GM10847 (cell line): ENCODE results near the gene CYP20A1.

Experiments used
- POLR2A ChIP-seq: IDR thresholded peaks from 2 replicates; pipeline ENCODE4 v1.6.1; 2011; ENCODE audit not compliant: insufficient read length; ENCODE audit errors: extremely low read depth

CYP20A1 gene, protein sequence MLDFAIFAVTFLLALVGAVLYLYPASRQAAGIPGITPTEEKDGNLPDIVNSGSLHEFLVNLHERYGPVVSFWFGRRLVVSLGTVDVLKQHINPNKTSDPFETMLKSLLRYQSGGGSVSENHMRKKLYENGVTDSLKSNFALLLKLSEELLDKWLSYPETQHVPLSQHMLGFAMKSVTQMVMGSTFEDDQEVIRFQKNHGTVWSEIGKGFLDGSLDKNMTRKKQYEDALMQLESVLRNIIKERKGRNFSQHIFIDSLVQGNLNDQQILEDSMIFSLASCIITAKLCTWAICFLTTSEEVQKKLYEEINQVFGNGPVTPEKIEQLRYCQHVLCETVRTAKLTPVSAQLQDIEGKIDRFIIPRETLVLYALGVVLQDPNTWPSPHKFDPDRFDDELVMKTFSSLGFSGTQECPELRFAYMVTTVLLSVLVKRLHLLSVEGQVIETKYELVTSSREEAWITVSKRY

DNA sequence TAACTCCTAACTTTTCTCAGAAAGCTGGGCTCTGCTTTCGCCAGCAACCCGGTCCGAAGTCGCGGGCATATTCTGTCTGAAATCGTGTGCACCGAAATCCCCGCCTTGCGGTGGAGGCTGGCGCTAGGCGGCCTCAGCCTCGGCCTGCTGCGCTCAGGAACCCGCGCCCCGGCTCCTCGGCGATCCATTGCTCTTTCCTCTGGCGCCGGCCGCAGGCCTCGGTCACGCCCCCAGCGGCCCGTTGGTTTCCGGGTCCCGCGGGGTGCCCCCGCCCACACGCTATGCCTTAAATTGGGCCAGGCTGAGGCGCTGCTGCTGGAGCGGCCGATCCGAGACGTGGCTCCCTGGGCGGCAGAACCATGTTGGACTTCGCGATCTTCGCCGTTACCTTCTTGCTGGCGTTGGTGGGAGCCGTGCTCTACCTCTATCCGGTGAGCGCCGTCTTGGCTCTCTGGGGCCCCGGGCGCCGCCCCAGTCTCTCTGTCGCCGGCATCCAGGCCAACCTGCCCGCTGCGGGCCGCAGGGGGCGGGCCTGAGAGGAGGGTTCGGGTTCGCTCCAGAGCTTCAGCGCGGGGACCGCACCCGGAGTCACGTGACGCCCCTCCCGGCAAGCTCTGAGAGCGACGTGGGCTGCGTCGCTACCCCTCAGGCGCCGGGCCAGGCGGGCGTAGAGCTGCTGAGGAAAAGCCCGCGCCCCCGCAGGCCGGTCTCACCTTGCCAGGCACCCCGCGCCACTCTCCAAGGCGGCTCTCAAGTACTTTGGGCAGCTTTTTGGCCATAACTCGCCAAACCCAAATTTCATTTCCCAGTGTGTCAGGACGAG lies at the start of gene CYP20A1:
Gene CYP20A1 (plus strand): TSS at position 315 of the 823 bp plus-strand sequence. CDS start 45 bp downstream, at position 360.
- TF ChIP-seq POLR2A, result peak; percentile 96

DNA sequence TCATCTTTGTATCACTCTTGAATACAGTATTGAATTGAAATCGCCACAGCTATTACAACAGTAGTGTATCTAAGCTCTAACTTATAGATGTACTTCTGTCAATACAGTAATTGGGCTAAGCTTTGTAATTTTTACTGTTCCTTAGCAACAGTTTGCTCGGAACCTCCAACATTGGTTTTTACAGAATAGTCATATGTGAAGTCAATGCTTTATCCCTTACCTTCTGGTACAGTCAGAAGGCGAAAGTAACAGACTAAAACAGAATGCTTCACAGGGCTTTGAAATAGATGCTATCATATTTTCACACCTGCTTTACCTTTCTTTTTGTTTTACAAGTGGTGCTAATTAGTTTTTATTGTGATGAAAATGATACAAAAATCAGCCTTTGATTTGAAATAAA lies 46.9 kb upstream of the CYP20A1 start:
- no peak for TF ChIP-seq POLR2A

DNA sequence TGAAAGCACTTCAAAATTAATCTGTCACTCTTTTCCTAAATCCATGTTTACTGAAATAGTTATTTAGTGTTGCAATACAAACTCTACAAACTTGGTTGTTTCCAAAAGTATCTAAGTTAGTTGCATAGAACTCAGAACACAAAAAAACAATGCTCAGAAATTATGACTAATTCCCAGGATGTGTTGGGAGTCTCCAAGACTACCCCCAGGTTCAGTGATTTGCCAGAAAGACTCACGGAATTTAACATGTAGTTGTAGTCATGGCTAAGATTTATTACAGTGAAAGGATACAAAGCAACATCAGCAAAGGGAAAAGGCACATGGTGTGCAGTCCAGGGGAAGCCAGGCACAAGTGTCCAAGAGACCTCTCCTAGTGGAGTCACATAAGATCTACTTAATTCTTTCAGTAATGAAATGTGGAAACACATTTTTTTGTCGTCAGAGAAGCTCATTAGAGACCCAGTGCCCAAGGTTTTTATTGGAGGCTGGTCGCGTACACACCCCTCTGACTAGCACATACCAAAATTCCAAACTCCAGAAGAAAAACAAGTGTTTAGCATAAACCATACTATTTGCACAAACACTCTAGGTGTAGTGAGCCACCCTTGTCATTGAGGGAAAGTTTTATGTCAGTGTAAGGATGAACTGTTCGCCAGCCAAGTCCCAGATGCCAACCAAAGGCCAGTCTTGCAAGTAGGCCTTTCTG lies 43.3 kb upstream of the CYP20A1 start:
- TF ChIP-seq POLR2A, result no peak

DNA sequence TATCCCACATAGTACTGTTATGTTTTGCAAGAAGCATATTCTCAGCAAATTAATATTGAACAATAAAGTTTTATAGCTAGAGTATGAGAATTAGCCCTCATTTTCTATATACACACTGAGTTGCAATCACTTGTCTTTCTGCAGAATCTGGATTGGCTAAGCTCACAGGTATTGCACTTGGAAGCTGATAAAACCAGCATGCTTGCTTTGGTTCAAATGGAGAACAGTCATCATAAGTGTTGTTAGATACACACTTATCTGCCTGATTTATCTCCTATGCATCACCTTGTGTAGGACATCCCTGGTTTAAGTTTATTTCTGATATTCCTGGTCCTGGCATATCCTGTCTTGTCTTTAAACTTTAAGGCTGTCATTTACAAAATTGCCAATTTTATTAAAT lies 38.0 kb upstream of the CYP20A1 start:
- no peak for TF ChIP-seq POLR2A

DNA sequence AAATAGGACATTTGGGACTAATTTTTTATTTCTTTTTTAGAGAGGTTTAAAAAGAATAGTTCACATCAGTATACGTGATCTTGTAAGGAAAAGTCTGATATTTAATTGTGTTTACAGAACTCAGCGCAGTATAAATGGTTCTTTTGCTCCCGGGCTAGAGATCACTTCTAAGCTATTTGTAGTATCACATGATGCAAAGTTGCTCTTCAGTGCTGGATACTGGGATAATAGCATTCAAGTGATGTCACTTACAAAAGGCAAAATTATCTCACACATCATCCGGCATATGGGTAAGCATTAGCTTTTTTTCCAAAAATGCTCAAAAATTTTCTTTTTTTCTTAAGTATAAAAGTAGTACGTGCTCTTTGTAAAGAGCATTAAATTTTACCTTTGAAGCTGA lies 37.4 kb upstream of the CYP20A1 start:
- TF ChIP-seq POLR2A, result no peak

DNA sequence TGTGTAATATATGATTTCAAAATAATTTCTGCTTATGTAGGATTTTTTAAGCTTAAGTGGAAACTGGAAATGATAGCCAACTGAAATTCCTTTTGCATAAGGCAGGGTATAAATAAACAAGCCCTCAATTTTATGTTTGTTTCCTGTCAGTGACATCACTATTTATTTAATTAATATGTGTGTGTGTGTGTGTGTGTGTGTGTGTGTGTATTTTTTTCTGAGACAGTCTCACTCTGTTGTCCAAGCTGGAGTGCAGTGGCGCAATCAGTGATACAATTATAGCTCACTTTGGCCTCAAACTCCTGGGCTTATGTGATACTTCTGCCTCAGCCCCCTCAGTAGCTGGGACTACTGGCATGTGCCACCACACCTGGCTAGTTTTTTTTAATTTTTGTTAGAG lies 29.3 kb upstream of the CYP20A1 start:
- no peak for TF ChIP-seq POLR2A

DNA sequence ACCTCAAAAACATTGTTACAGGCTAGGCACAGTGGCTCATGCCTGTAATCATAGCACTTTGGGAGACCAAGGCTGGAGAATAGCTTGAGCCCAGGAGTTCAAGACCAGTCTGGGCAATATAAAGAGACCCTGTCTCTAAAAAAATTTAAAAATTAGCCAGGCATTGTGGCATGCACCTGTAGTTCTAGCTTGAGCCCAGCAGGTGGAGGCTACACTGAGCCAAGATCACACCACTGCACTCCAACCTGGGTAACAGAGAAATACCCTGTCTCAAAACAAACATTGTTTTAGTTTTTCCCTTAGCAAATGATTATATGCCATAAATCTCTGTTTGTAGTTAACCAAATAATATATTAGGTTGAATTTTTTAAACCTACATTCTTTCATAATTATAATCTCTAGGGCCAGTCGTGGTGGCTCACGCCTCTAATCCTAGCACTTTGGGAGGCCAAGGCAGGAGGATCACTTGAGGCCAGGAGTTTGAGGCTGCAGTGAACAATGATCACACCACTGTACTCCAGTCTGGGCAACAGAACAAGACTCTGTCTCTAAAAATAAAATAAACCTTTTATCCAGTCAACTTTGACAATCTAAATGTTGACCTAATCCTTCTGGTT lies 13.3 kb upstream of the CYP20A1 start:
- no peak for TF ChIP-seq POLR2A

DNA sequence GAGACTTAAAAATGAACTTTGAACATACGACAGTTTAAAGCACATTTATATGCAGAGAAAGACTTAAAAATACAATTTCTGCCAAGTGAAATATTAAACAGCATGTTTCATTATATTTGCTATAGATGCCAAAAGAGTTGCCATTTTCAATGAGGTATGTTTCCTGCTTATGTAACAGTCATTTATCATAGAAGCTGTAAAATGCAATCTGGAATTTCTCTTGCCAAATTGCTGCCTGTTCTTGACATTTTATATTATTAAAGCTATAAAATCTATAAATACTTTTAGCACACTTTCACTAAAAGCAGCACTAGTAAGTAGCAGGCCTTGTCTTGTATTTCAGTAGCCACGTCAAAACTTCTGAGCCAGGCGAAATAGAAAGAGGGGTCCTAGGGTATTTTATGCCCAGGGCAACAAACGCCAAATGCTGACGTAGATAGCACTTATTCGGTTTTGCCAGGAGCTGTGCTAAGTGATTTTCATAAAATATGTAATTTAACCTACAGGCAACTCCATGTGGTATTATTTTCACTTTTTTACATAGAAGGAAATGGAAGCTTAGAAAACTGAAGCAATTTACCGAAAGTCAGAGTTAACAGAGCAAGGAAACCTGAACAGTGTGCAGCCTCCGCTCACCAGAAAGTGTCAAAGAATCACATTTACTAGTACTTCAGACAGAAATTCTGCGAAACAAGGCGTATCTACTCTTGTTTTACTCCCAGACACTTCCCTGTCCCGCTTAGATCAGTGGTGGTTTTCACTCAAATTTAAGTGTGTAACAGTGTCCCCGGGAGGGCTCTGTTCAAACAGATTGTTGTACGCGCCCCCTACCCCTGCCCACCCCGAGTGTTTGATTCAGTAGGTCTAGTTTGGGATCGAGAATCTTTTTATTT lies 1.2 kb upstream of the CYP20A1 start:
- TF ChIP-seq POLR2A, result no peak

DNA sequence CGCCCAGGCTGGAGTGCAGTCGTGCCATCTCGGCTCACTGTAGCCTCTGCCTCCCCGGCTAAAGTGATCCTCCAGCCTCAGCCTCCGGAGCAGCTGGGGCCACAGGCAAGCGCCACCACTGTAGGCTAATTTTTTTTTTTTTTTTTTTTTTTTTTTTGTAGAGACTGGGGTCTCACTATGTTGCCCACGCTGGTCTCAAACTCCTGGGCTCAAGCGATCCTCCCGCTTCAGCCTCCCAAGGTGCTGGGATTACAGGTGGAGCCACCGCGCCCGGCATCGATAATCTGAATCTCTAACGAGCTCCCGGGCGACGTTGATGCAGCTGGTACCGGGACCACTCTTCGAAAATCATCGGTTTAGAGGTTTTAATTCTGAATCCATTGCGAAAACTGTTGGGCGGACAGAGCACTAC lies 520 bp upstream of the CYP20A1 start:
- no peak for TF ChIP-seq POLR2A

DNA sequence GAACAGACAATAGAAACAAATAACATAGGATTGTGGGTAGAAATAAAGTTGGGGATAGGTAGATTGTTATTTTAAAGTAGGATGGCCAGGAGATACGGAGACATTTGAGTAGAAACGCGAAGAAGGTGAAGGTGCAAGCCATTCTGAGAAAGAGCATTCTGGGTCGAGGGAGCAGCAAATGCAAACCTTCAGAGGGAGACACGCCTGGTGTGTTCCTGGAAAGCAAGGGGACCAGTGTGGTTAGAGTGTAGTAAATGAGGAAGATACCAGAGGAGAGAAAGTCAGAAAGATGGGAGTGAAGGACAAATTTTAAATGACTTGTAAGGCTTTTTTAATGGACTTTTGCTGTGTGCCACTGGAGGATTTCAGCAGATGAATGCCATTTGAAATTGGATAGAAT lies 1.7 kb downstream of the CYP20A1 start:
- TF ChIP-seq POLR2A, result no peak

DNA sequence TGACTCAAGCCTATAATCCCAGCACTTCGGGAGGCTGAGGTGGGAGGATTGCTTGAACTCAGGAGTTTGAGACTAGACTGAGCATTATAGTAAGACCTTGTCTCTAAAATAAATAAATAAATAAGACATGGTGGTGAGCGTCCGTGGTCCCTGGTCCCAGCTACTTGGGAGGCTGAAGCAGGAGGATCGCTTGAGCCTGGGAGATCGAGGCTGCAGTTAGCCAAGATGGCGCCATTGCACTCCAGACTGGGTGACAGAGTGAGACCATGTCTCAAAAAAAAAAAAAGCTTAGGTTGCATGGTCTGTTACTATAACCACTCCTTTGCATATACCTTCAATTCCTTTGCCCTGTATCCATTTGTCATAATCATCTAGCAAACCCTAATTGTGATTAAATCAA lies 3.7 kb downstream of the CYP20A1 start:
- no peak for TF ChIP-seq POLR2A

DNA sequence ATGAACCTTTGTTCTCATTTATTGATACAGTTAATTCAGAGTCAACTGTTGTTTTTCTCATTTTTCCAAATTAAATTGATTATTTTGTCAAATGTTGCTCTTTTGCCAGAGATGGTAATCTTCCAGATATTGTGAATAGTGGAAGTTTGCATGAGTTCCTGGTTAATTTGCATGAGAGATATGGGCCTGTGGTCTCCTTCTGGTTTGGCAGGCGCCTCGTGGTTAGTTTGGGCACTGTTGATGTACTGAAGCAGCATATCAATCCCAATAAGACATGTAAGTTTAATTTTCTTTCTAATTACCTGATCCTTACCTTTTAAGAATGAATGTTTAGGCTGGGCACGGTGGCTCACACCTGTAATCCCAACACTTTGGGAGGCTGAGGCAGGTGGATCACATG lies 7.8 kb downstream of the CYP20A1 start:
- TF ChIP-seq POLR2A, result no peak

DNA sequence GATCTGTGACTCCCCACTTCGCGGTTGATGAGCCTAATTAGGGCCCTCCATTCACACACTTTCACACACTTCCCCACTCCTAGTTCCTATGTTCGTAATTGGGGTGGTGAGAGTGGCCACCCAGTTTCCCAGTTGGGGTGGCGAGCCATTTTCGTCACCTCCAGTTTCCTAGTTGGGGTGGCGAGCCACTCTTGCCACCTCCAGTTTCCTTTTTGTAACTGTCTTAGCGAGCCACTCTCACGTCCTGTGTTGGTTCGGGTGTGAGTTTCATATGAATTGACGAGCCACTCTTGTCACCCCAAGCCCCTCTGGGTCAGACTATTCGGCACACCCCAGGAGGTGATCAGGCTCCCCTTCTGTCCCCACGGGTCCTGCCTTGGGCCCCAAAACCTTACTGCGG lies 14.0 kb downstream of the CYP20A1 start:
- TF ChIP-seq POLR2A, result no peak
